Right cardiac atrium (tissue), 5 donors: ENCODE data around the gene RBMS2. TPM values are rescaled to one million over a fixed set of nuclear protein-coding genes. Genes with fewer than 3 reads are reported as not detected.
"Not testable (repeated sequence)": the region's sequence is repeated elsewhere in the genome, so short reads cannot be mapped to it uniquely, and the experiment has no call there.

ENCODE experiments used
- ATAC-seq, 2 donors: fragments of 200-7000 bp; cut with Tn5 transposase; one replicate each; pipeline versions ENCODE4 v1.8.0 to v1.9.1; 2020; ENCODE audit warnings: moderate library complexity in 2 of 2, mild to moderate bottlenecking in 1 of 2
- DNase-seq, 3 donors: peaks; one replicate each; pipeline ENCODE4 v3.0.0-alpha.2; 2020
- H3K27ac ChIP-seq: one replicate; pipeline ENCODE4 v1.5.1; 2013; ENCODE audit warnings: mild to moderate bottlenecking, low read length, control low read depth, moderate library complexity
- H3K27me3 ChIP-seq: one replicate; pipeline ENCODE4 v1.6.1; 2013; ENCODE audit not compliant: control insufficient read depth, insufficient read depth
- H3K4me1 ChIP-seq: one replicate; pipeline ENCODE4 v1.6.1; 2013; ENCODE audit warnings: low read length; ENCODE audit not compliant: control insufficient read depth, insufficient read depth
- H3K4me3 ChIP-seq: one replicate; pipeline ENCODE4 v1.5.1; 2013; ENCODE audit warnings: low read length, control low read depth
- H3K9me3 ChIP-seq: one replicate; pipeline ENCODE4 v1.6.1; 2013; ENCODE audit warnings: low read length; ENCODE audit not compliant: control insufficient read depth
- WGBS: extraction: QIAGEN DNeasy Blood & Tissue Kit; methylation state at CpG from one replicate; pipeline ENCODE4 v1.1.7; 2013; 5-methylcytosine and 5-hydroxymethylcytosine counted together
- intact Hi-C, 4 donors: fragments of 100-400 bp; cut with DNase I; formaldehyde crosslinking; loops; one replicate each; pipeline versions ENCODE4 v1.11.0 to v1.14.0; 2022 to 2023
- polyA plus RNA-seq: library from polyadenylated mRNA; stranded (reverse); fragments of 200-250 nt; gene quantifications from one replicate; pipeline ENCODE4 v1.2.3, GENCODE V29; 2013
- total RNA-seq, 4 donors: library from RNA; stranded (reverse); fragmentation: NEBNext Ultra II Directional; extraction: Animal tissue kit (Norgen Biotek cat#: 25700); gene quantifications; one replicate each; pipeline ENCODE4 v1.2.1, GENCODE V29; 2021
- donor health status: healthy with polysubstance abuse.
- donor health status: DM: no; HTN: yes; CAD: no.
- donor health status: DM: no; HTN: no; CAD: no.
- donor health status: DM: no; HTN: yes; CAD: no; lungs with severe emphysema.
- donor health status: DM: yes; HTN: yes; CAD: no.

RBMS2 gene
- total and polyA plus RNA-seq, 5 donors: 11.0 to 41.4 (median 35.2) TPM

- no peaks in the 10 kb centered on the region for H3K9me3 ChIP-seq
- 28% methylated on average over 2 of the region's 2 CpGs for WGBS
- intact Hi-C loops: no loop called here
- no peaks in the 10 kb centered on the region for H3K27me3 ChIP-seq
- no peak overlapping the region for H3K27ac ChIP-seq
- no peak for DNase-seq
- no peak for ATAC-seq
- H3K4me3 ChIP-seq: no peak overlapping the region
- H3K4me1 ChIP-seq: no peaks in the 10 kb centered on the region
These were observed 20.0 kb downstream of the RBMS2 start for GRCh38 chr12:56541631-56542030.

- intact Hi-C loops: no loop called here
- Histone ChIP-seq H3K4me1 (no peaks in the 10 kb centered on the region), H3K27ac (no peak overlapping the region), H3K4me3 (no peak overlapping the region), H3K9me3 (no peaks in the 10 kb centered on the region), H3K27me3 (no peaks in the 10 kb centered on the region)
- WGBS: 90% methylated on average over 4 of the region's 4 CpGs
- no peak for ATAC-seq
- no peak for DNase-seq
These were observed 20.5 kb downstream of the RBMS2 start for GRCh38 chr12:56542164-56542563.

GRCh38 chr12:56545023-56545604 lies 23.5 kb downstream of the RBMS2 start:
- Histone ChIP-seq H3K27me3 (no peaks in the 10 kb centered on the region), H3K4me3 (no peak overlapping the region), H3K27ac (no peak overlapping the region), H3K4me1 (no peaks in the 10 kb centered on the region), H3K9me3 (no peaks in the 10 kb centered on the region)
- ATAC-seq (no peak), DNase-seq (no peak)
- intact Hi-C loops: no loop called here
- WGBS: 98% methylated on average over 3 of the region's 3 CpGs

- ATAC-seq: no peak
- 78% methylated on average over 5 of the region's 5 CpGs for WGBS
- no peak overlapping the region for H3K4me3 ChIP-seq
- no peak for DNase-seq
- no peaks in the 10 kb centered on the region for H3K4me1 ChIP-seq
- intact Hi-C loops: no loop called here
- no peak overlapping the region for H3K27ac ChIP-seq
- H3K27me3 ChIP-seq: no peaks in the 10 kb centered on the region
- no peaks in the 10 kb centered on the region for H3K9me3 ChIP-seq
These were observed 25.1 kb downstream of the RBMS2 start for GRCh38 chr12:56546680-56547079.

GRCh38 chr12:56551070-56551469 lies 29.4 kb downstream of the RBMS2 start:
- DNase-seq (no peak), ATAC-seq (no peak)
- intact Hi-C loops: no loop called here
- no peaks in the 10 kb centered on the region for H3K27me3 ChIP-seq
- 95% methylated on average over 5 of the region's 5 CpGs for WGBS
- H3K4me1 ChIP-seq: peaks cover 2% of the 10 kb centered on the region
- no peak overlapping the region for H3K4me3 ChIP-seq
- no peaks in the 10 kb centered on the region for H3K9me3 ChIP-seq
- H3K27ac ChIP-seq: no peak overlapping the region

GRCh38 chr12:56565510-56566101 lies 44.0 kb downstream of the RBMS2 start:
- Histone ChIP-seq H3K4me3 (no peak overlapping the region), H3K4me1 (peaks cover 6% of the 10 kb centered on the region), H3K27me3 (no peaks in the 10 kb centered on the region), H3K9me3 (no peaks in the 10 kb centered on the region), H3K27ac (peak overlapping the region; percentile 90)
- WGBS: 20% methylated on average over 6 of the region's 6 CpGs
- intact Hi-C loops: no loop called here
- DNase-seq (peak; percentile 87 to 91 (median 89)), ATAC-seq (peak; percentile 93 to 97)

GRCh38 chr12:56568146-56568545 lies 46.5 kb downstream of the RBMS2 start:
- Histone ChIP-seq H3K4me3 (no peak overlapping the region), H3K4me1 (peaks cover 6% of the 10 kb centered on the region), H3K9me3 (no peaks in the 10 kb centered on the region), H3K27me3 (no peaks in the 10 kb centered on the region), H3K27ac (no peak overlapping the region)
- 60% methylated on average over 1 of the region's 1 CpG for WGBS
- ATAC-seq: no peak
- intact Hi-C loops: no loop called here
- no peak for DNase-seq

GRCh38 chr12:56571121-56571520 lies 49.5 kb downstream of the RBMS2 start:
- H3K4me1 ChIP-seq: peaks cover 6% of the 10 kb centered on the region
- H3K4me3 ChIP-seq: no peak overlapping the region
- no peaks in the 10 kb centered on the region for H3K27me3 ChIP-seq
- H3K9me3 ChIP-seq: no peaks in the 10 kb centered on the region
- intact Hi-C loops: loop anchor here in 2 of 4 donors (5.0 kb wide), 2 partner anchors 49 to 59 kb away; partner anchors contain the start of gene RBMS2 (in 1 of the 2)
- DNase-seq (peak in 2 of 3 donors; percentile 53 to 55), ATAC-seq (peak; percentile 8 to 12)
- 58% methylated on average over 4 of the region's 4 CpGs for WGBS
- no peak overlapping the region for H3K27ac ChIP-seq

GRCh38 chr12:56572288-56572687 lies 50.7 kb downstream of the RBMS2 start:
- intact Hi-C loops: loop anchor here (2.0 to 5.0 kb wide), 3 partner anchors 50 to 60 kb away; partner anchors contain the start of gene RBMS2 (in 1 of the 4)
- H3K4me1 ChIP-seq: peaks cover 6% of the 10 kb centered on the region
- no peak overlapping the region for H3K27ac ChIP-seq
- ATAC-seq (no peak), DNase-seq (no peak)
- H3K27me3 ChIP-seq: no peaks in the 10 kb centered on the region
- no peak overlapping the region for H3K4me3 ChIP-seq
- no peaks in the 10 kb centered on the region for H3K9me3 ChIP-seq
- 72% methylated on average over 1 of the region's 1 CpG for WGBS

- Histone ChIP-seq H3K4me3 (no peak overlapping the region), H3K4me1 (peaks cover 6% of the 10 kb centered on the region), H3K27ac (no peak overlapping the region), H3K27me3 (no peaks in the 10 kb centered on the region), H3K9me3 (no peaks in the 10 kb centered on the region)
- WGBS: 52% methylated on average over 2 of the region's 2 CpGs
- ATAC-seq (no peak), DNase-seq (no peak)
- intact Hi-C loops: loop anchor here in 2 of 4 donors (5.0 kb wide), 2 partner anchors 52 to 62 kb away; partner anchors contain the start of gene RBMS2 (in 1 of the 2)
These were observed 52.6 kb downstream of the RBMS2 start for GRCh38 chr12:56574210-56574609.

GRCh38 chr12:56577248-56577647 lies 55.6 kb downstream of the RBMS2 start:
- H3K4me1 ChIP-seq, DNase-seq, ATAC-seq, H3K27ac ChIP-seq, H3K4me3 ChIP-seq, H3K9me3 ChIP-seq, intact Hi-C loops, H3K27me3 ChIP-seq: not testable (repeated sequence)
- 93% methylated on average over 7 of the region's 7 CpGs for WGBS
